NCI-H128 (cell line): ENCODE results near the gene CWF19L2.
"Not testable (repeated sequence)": the region's sequence is repeated elsewhere in the genome, so short reads cannot be mapped to it uniquely, and the experiment has no call there.

Experiments used
- DNase-seq: peaks from one replicate; lab custom pipeline; 2025; ENCODE audit not compliant: unreplicated experiment; lab: John Stamatoyannopoulos, UW

The CWF19L2 gene

GRCh38 chr11:107457558-107458271, at the start of gene CWF19L2:
Gene CWF19L2 (minus strand): TSS chr11:107457825. CDS start chr11:107457816, 9 bp downstream.
- DNase-seq: peak; percentile 93

DNA sequence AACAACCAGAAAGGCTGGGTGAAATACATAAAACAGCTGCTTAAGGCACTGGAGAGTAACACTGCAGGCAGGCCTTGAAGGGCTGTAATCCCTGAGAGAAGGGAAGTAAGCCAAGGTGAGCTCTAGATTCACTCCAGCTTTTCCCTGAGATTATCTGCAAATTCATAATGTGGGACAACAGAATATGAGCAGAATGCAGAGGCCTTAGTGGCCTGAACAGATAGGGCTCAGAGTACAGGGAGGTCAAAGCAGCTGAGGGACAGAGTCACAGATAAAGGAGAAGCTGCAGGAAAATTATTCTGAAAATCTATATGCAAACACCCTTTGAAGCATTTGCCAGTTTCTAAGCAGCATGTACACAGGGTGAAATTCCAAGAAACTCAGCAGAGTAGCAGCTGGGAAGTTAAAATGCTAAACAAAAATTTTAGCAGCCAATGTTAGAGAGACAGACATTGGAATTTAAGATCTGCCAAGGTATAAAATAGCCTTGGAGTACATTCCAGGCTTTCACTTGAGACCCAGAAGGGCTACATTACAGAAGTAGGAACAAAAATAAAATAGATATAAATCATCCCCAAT, 48.1 kb upstream of the CWF19L2 start:
- DNase-seq: no peak

DNA sequence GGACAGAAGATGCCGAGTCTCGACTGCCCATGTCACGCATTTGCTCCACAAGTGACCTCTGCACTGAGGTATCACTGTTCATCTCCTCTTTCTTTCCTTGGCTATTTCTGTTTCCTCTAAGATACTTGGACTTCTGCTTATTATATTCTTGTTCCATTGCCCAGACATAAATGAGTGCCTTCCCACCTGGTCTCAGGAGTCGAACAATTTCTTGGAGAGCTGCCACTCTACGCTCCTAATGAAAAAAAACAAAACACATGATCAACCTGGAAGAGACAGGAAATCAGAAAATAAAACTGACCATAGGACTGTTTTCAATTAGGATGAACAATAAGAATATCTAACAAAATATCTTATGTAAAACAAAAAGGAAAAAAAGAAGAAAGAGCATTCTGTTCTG, 47.4 kb upstream of the CWF19L2 start:
- no peak for DNase-seq

DNA sequence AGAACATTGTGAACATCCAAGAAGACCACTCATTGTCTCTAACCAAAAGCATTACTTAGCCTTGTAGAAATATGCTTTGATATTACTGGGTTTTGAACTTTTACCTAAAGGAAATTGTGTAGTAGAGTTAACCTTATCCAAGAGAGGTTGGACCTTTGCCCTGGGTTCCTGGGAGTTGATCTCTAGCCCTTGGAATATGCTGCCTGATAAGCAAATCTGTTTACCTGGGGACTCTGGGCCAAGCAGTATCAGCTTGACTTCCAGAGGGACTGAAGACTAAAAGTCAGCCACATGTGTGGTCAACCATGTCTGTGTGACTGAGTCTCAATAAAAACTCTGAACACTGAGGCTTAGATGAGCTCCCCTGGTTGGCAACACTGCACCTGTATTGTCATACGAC, 44.1 kb upstream of the CWF19L2 start:
- DNase-seq: no peak

- DNase-seq: not testable (repeated sequence)
Observed at GRCh38 chr11:107497371-107497770, 39.7 kb upstream of the CWF19L2 start.

DNA sequence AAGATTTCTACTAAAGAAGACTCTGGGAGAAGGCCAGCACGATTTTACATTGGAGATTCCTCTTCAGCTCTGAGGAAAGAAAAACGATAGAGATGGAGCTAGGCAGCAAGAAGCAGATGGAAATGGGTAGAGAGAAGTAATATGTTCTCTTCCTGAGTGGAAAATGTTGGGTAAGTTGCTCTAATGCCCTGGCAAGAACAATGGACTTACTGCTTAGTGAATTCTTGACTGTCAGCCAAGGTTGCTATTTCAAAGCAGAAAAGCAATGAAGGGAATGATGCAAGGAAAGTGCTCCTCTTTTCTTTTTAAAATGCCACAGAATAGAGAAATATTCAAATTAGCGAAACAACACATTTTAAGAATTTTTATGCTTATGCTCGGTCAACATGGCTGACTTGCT, 38.4 kb upstream of the CWF19L2 start:
- DNase-seq: no peak

GRCh38 chr11:107494055-107494454, 36.4 kb upstream of the CWF19L2 start:
- no peak for DNase-seq

GRCh38 chr11:107493117-107493516, 35.5 kb upstream of the CWF19L2 start:
- no peak for DNase-seq

DNA sequence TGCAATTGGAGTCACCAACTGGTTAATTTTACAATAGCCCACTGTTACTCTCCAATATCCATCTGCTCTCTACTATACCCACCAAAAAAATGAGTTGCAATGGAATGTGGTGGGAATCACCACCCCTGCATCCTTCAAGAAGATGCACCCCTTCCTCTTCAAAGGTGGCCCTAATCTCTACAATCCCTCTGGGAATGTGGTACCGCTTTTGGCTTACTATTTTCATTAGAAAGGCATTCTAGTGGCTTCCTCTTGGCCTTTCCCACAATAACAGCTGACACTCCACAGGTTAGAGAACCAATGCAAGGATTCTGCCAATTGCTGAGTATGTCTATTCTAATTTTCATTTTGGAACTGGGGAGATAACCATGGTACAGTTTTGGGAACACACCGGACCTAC, 33.2 kb upstream of the CWF19L2 start:
- DNase-seq: no peak

DNA sequence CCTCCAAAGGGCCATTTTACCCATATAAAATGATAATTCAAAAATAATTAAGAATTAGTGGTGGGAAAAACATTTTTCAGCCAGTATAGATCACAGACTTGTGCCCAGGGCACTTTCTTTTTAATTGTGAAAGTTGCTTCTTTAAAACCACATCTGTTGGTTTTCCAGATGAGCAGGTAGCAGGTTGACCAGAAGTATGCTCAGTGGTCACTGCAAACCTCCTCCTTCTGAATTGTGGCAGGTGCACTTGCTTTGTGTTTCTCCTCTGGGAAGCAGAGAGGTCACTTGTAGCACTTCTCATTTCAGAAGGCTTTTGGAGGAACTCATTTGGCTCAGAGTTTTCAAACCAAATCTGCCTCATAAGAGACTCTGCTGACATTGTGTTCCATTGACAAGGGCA, 24.6 kb upstream of the CWF19L2 start:
- DNase-seq: no peak

- DNase-seq: no peak
Observed at GRCh38 chr11:107478922-107479321, 21.3 kb upstream of the CWF19L2 start.

DNA sequence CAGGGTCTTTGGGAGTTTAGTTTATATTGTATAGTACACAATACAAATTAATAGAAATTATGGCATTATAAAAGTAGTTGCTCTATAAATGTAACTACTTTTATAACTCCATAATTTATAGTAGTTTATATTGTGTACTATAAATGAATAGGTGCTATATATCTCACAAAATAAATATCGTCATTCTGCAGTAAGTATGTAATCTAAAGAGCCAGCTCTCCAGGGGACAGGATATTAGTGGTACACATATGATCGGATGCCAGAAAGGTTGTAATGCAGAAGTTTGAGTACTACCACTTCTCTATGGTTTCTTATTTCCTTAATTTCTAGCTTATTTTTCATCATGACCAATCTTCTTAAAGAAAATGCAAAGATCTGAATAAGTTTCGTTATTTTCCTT, 20.2 kb upstream of the CWF19L2 start:
- DNase-seq: no peak

- no peak for DNase-seq
Observed at GRCh38 chr11:107473792-107474191, 16.2 kb upstream of the CWF19L2 start.

DNA sequence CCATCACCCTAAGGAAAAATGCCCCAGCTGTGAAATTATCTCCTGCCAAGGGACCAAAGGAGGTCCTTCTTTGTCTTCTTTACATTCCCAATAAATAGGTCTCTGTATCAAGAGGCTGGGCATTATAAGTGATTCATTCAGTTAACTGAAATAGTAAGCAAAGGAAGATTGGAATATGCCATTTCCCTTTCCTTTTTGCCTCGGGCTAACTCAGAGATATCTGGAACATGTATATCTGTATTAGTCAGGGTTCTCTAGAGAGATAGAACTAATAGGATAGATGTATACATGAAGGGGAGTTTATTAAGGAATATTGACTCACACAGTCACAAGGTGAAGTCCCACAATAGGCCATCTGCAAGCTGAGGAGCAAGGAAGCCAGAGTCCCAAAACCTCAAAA, 15.3 kb upstream of the CWF19L2 start:
- no peak for DNase-seq

GRCh38 chr11:107468596-107468995, 11.0 kb upstream of the CWF19L2 start:
- no peak for DNase-seq

DNA sequence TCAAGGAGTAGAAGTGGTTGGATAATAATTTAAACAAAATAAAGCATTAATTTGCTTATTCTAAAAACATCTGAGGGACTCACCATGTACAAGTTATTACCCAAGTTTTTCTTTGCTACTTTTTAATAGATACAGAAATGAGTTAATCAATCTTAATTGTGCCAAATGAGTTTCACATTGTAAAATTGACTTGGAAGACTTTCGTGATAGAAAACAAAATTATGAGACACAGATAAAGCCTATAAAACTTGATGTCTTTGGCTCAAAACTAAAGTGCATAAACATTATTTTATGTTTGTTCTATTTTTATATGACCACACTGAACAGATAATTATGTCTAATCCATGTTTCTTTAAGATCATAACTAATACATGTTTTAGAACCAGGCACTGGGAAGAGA, 10.1 kb upstream of the CWF19L2 start:
- DNase-seq: no peak

- DNase-seq: not testable (repeated sequence)
Observed at GRCh38 chr11:107466275-107466866, 8.7 kb upstream of the CWF19L2 start.

DNA sequence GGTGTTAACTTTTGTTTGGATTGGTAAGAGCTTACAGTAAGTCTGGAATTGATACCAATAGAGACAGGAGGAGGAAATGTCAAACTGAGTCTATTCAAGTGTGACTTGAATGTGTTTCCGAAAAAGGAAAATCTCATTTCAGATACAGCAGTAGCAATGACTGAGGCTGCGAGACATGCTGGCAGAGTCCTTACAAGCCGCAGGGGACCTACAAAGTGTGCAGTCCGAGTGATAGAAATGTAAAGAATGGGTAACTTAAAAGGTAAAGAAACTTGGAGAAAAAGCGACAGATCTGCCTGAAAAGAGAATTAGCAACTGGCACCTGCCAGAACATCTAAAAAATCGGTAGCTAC, 444 bp downstream of the CWF19L2 start:
- DNase-seq: no peak

DNA sequence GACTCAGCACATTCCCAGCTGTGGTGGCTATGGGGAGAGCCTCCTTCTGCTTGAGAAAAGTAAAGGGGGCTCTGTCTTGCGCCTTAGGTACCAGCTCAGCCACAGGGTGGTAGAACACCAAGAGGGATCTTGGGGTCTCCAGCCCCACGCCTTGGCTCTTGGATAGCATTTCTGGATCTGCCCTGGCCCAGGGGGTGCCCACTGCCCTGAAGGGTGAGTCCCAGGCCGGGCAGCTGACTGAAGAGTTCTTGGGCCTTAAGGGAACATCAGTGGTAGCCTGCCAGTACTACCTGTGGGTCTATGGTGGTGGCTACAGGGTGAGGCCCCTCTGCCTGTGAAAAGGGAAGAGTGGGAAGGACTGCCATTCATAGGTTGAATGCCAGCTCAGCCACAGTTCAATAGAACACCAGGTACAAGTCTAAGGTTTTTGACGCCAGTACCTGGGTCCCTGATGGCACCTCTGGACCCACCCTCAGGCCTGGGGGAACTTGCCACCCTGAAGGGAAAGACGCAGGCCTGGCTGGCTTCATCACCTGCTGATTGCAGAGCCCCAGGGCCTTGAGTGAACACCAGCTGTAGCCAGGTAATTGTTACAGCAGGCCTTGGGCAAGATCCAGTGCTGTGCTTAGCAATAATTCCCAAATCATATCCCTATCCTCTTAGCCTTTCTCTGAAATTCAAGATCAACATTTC, 3.9 kb downstream of the CWF19L2 start:
- DNase-seq: no peak

- DNase-seq: no peak
Observed at GRCh38 chr11:107446822-107447431, 10.7 kb downstream of the CWF19L2 start.

GRCh38 chr11:107442715-107443215, 14.9 kb downstream of the CWF19L2 start:
- no peak for DNase-seq
